Muscle of arm (tissue), 12 donors: ENCODE results near the gene MITD1. TPM values are rescaled to one million over a fixed set of nuclear protein-coding genes. Genes with fewer than 3 reads are reported as not detected.
"Not testable (repeated sequence)": the region's sequence is repeated elsewhere in the genome, so short reads cannot be mapped to it uniquely, and the experiment has no call there.

ENCODE experiments used
- DNase-seq: peaks from one replicate; pipeline ENCODE4 v3.0.0-alpha.2; 2013
- polyA plus RNA-seq, 12 donors: library from polyadenylated mRNA; unstranded; fragments of 120-200 nt; gene quantifications; one replicate each; pipeline ENCODE4 v1.2.1, GENCODE V29; 2013; ENCODE audit not compliant: insufficient read length in 12 of 12

The MITD1 gene
- polyA plus RNA-seq, 12 donors: 17.1 to 46.5 (median 24.7) TPM; not detected in 1

DNA sequence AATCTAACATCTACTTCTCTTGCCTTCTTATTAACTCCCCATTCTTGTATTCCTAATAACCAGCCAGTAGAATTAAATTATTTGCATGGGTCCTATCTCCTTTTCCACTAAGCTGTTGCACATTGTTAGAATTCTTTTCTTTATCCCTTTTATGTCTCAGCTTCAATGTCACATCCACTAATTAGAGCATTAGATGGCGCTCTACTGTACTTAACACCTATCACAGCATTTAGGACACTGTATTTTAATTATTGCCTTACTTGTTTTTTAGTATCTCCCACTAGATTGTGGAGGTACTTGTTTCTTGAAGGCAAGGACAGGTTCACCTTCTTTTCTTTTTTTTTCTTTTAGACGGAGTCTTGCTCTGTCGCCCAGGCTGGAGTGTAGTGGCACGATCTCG is 22.3 kb downstream of the MITD1 start:
- DNase-seq: no peak

DNA sequence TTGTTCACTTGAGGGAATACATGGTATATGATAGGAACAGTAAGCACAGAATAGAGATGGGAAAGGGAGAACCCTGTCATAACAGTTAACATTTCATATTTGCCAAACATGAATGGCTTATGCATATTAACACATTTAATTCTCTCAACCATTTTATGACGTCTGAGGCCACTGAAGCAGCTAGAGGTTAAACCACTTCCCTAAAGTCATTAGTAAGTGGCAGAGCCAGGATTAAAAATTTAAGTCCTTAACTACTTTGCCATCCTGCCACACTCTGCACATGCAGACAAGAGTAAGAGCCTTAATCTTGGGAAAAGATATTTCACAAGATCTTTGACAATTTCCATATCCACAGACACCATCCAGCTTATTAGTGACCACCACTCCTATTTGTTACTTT is 24.0 kb downstream of the MITD1 start:
- no peak for DNase-seq

DNA sequence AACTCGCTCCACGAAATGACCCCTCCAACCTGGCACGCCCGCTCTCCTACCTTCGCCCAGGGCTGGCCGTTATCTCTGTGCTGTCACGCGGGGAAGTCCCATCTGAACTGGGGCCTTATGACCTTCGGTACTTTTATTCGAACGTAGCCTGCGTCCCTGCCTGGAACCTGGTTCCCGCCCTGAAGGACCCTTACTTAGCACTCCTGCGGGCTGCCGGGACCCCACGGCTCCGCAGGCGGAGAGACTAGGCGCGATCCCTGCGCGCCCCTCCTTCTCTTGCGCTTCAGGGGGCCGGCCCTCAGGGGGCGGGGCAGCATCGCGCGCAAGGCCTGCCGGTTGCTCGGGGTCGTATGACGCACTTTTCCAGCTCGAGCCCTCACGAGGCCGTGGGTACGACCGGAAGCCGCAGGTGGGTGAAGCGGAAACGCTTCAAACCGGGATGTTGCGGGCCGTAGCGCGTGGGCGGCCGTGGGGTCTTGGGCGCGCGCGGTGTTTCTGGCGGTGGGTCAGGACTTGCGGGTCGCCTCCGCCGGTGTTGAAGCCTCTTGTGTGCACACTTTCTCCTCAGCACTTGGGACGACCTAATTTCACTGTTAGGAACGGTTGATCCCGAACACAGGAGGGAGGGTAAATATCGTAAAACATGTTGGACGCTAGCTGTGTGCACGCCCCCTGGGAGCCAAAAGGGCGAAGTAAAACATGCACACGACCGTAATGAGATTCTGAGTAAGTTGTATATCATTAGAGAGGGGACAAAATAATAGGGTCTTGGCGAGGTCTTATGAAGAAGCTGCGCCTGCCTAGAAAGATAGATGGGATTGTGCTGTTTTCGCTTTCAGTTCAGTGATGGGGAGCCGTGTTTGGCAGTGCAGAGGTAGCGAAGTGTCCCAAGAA is 26.0 kb downstream of the MITD1 start, which contains the start of the genes LIPT1 and TSGA10:
Gene LIPT1 (plus strand): TSS at position 325 of the 894 bp plus-strand sequence. CDS start 6,991 bp downstream, outside the sequence.
Gene TSGA10 (minus strand): TSS at position 300 of the 894 bp plus-strand sequence. CDS start 45,503 bp downstream, outside the sequence.
- DNase-seq: peak; percentile 93

DNA sequence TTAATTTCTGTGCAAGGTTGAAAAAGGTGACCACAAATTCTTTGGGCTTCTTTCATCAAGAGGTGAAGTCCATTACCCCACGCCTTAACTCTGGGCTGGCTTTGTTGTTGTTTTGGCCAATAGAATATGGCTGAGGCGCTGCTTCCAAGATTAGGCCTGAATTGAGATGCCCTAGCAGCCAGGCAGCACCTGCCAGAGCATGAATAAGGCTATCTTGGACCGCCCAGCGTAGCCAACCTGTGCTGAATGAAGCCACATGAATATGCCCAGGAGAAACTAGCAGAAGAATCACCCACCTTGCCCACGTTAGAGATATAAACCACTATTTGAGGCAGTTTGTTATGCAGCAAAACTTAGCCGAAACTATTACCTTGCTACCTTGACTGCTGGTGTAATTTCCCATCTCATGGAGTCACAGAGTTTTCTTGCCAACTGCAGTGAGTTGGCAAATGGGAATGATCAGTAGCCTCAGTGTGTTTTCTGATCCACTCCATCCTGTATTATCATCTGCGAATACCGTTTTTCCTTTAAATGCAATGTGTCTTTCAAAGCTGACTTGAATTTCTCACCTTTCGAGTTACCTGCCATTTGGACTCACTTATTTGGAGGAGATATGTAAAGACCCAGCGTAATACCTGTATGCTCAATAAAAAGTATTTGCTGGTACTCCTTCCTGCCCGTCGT is 26.8 kb downstream of the MITD1 start:
- DNase-seq: peak; percentile 16

DNA sequence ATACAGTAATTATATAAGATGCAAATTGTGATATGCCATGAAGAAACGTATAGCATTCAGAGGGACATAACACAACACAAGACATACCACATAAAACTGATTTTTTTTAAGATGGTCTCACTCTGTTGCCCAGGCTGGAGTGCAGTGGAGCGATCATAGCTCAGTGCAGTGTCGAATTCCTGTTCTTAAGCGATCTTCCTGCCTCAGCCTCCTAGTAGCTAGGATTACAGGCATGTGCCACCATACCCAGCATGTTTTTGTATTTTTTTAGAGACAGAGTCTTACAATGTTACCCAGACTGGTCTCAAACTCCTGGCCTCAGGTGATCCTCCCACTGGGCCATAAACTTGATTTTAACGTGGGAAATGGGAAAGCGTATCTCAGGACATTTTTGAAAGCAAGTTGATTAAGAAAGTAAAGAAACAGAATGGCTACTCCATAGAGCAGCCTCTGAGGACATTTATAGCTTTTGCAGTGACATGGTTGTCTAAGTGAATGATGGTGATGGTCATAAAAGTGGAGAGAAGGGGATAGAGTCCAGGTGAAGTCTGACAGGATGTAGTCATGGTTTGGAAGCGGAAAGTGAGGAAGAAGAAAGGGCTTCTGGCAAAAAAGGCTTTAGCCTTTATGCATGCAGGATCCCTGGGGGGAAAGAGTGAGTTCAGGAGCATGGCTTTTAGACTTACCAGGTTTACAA is 28.5 kb downstream of the MITD1 start:
- no peak for DNase-seq

DNA sequence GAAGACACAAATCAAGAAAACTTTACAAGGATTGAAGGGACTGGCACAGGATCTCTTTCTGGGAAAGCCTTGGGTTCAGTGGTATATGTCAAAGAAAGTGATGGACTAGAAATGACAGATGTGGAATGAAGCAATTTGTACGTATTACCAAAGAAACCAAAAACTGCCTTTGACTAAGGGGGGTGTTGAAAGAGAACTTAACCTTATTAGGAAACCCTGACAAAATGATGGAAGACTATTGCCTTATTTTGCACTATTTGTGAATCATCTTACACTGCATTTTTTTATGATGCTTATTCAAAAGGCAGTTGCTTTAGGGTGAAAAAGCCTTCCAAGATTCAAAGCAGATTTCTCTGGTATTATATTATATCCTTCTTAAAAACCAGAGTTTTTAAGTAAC is 30.2 kb downstream of the MITD1 start:
- no peak for DNase-seq

DNA sequence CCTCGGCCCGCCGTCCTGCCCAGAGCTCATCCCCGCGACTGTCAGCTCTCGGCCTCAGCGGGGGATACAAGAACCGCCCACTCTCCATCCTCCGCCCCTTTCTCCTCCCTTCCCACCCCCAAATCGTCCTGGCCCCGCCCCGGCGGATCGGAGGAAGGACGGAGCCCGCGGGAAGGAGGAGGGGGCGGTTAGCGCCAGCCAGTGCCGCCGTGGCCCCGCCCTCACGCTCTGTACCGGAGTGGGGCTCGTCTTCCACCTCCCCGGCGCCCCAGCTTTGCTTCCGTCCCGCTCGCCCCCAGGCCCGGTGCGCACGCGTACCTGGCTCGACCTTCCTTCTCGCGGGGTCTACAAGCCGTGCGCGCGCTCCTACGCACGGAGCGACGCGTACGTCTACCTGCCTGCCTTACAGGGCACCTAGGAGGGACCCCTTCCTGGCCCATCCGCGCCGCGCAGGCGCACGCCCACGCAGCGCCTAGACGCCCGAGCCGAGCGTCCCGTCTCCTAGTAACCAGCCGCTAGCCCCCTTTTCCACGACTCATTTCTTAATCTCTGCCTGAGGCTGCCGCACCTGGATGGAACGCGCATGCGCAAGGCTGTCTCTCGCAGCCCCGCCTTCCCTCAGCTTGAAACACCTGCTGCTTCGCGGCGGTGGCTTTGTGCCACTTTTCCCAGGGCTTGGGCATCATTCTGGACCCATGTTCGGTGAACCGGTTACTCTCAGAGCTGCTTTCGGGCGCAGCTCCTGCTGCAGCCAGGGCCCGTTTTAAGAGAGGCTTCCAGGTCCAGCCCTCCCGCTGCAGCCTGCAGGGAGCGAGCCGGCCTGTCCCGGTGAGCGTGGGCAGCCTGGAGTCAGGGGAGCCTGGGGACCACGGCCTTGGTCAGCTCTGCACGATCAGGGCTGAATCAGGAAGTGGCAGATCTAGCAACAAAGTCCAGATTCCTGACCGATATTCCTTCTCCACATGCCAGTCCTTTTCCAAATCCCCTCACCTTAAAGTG is 39.4 kb downstream of the MITD1 start, which contains the start of gene C2orf15:
Gene C2orf15 (plus strand): TSS at position 598 of the 999 bp plus-strand sequence. CDS start 8,852 bp downstream, outside the sequence.
- DNase-seq: peak; percentile 86

DNA sequence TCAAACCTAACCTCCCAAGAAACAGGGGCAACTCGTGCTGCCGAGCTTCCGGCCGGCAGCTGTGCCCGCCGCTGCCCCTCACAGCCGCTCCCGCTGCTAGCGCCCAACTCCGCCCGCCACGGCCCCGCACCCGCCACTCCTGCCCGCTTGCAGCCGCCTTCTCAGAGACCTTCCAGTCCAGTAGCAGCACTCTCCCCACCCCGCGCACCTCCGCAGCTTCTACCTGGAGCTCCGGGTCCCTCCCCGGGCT is 40.1 kb downstream of the MITD1 start:
- DNase-seq: no peak

DNA sequence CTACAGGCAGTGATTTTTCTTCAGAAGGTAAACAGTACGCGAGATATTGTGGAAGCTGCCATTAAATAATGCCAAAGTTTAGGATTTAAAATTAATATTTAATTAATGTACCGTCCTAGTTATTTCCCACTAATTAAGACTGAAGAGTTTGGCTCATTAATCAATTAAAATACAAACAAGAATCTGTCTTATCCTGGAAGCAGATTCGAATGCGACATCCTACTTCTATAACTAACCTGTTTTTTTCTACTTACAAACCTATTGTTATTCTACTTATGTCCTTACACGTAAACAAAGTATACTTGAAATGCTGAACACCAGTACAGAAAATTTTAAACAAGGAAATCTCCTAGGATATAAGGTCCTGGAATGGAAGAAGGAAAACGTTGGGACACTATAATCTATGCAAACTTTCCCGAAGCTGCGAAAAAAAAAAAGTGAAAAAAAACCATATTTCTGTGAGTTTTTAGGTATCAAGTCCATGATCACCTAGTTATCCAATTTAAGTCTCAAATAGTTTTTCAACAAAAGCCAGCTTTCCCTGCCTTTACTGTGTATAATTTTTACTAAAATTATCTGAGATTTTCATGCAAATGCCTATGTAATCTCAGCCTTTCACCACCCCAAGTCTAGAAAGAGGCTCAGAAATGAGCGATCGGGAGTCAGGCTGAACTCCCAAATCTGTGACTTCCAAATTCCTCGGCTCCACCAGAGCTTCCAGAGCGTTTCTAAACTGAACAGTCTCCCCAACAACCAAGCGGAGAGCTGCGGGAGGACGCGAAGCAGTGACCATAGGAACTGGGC is 40.6 kb downstream of the MITD1 start:
- DNase-seq: no peak

DNA sequence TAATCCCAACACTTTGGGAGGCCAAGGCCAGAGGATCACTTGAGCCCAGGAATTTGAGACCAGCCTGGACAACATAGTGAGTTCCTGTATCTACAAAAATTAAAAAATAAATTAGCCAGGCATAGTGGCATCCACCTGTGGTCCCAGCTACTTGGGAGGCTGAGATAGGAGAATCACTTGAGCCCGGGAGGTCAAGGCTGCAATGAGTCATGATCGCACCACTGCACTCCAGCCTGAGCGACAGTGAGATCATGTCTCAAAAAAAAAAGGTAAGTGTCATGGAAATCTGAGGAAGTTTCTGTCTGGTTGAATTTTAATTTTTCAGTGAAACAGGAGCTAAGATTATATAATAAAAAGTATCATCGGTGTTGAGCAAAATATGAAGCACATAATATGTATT is 41.9 kb downstream of the MITD1 start:
- no peak for DNase-seq

DNA sequence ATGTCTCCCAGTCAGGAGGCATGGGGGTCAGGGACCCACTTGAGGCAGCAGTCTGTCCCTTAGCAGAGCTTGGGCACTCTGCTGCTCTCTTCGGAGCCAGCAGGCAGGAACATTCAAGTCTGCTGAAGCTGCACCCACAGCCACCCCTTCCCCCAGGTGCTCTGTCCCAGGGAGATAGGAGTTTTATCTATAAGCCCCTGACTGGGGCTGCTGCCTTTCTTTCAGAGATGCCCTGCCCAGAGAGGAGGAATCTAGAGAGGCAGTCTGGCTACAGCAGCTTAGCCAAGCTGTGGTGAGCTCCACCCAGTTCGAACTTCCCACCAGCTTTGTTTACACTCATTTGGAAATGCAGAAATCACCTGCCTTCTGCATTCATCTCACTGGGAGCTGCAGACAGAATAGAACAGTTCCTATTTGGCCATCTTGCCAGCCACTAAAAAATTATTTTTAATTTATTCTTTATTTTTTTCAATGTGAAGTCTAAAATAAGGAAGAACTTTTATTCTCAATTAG is 45.8 kb downstream of the MITD1 start:
- DNase-seq: not testable (repeated sequence)

DNA sequence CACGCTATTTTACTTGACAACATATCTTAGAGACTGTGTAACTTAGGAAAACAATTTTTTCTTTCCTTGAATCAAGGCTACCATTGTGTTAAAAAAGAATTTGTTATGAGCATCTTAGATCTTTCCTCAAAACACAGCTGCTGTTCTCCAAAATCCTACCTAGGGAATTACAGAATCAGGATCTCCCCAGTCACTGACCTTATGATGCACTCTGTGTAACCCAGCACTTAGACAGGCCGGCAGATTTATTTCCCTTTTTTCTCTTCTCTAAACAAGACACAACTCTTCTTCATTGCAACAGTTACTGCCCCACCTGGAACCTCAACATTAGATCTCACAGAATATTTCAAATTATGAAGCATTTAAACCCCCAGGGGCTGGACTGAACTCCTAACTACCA is 52.9 kb downstream of the MITD1 start:
- no peak for DNase-seq

Other genes starting within 250 kb of the MITD1 start
- 1 to 10 TPM in 10 of 12 donors, under 1 TPM in 1, not detected in 1; 0.92 to 9.8 (median 1.8) TPM for gene CRACDL, start 244.8 kb downstream of the MITD1 start, polyA plus RNA-seq
- 1 to 10 TPM in 2 of 12 donors, under 1 TPM in 7, not detected in 3; 0.27 to 1.8 (median 0.48) TPM for gene C2orf15, start 39.4 kb downstream of the MITD1 start, polyA plus RNA-seq
- gene TSGA10, start 26.1 kb downstream of the MITD1 start, polyA plus RNA-seq: 1 to 10 TPM in 10 of 12 donors, not detected in 2; 1.3 to 6.6 (median 2.9) TPM
- 10 to 100 TPM in 4 of 12 donors, 1 to 10 TPM in 7, not detected in 1; 7.1 to 33.3 (median 9.3) TPM for gene LIPT1, start 26.1 kb downstream of the MITD1 start, polyA plus RNA-seq
- 10 to 100 TPM in 11 of 12 donors, not detected in 1; 36.0 to 51.4 (median 44.5) TPM for gene MRPL30, start 126 bp upstream of the MITD1 start, polyA plus RNA-seq
- under 1 TPM in 5 of 12 donors, not detected in 7; 0.53 to 0.62 (median 0.59) TPM for gene LYG2, start 74.6 kb upstream of the MITD1 start, polyA plus RNA-seq
- 1 to 10 TPM in 10 of 12 donors, not detected in 2; 1.4 to 4.5 (median 2.5) TPM for gene LYG1, start 120.1 kb upstream of the MITD1 start, polyA plus RNA-seq
- gene TXNDC9, start 155.3 kb upstream of the MITD1 start, polyA plus RNA-seq: 10 to 100 TPM in 11 of 12 donors, not detected in 1; 20.5 to 34.7 (median 25.9) TPM
- 100 to 1,000 TPM in 1 of 12 donors, 10 to 100 TPM in 11; 51.4 to 149 (median 59.1) TPM for gene EIF5B, start 156.3 kb upstream of the MITD1 start, polyA plus RNA-seq